Activated CD4-positive, alpha-beta memory T cell treated with anti-CD3 and anti-CD28 coated beads for 36 hours (primary cell): ENCODE data around the gene OR51B5. TPM values are rescaled to one million over a fixed set of nuclear protein-coding genes. Genes with fewer than 3 reads are reported as not detected.
"Not testable (repeated sequence)": the region's sequence is repeated elsewhere in the genome, so short reads cannot be mapped to it uniquely, and the experiment has no call there.

ENCODE experiments used
- CTCF ChIA-PET: fragments of 350-600 bp; sonication (Branson Sonifier 250); formaldehyde crosslinking; loops from one replicate; lab custom pipeline; 2021; ENCODE audit warnings: antibody characterized with exemption, inconsistent platforms; lab: Charles Lee
- POLR2A ChIA-PET: fragments of 350-600 bp; sonication (Branson Sonifier 250); formaldehyde crosslinking; loops from one replicate; lab custom pipeline; 2021; ENCODE audit warnings: antibody characterized with exemption; lab: Charles Lee
- DNase-seq: peaks from one replicate; pipeline ENCODE4 v3.0.0-alpha.2; 2020
- H3K27ac Mint-ChIP-seq: one replicate; pipeline ENCODE4 v1.8.0; 2021; ENCODE audit warnings: mixed read lengths
- H3K27me3 Mint-ChIP-seq: one replicate; pipeline ENCODE4 v1.8.0; 2021; ENCODE audit warnings: mixed read lengths
- H3K36me3 Mint-ChIP-seq: one replicate; pipeline ENCODE4 v1.8.0; 2021; ENCODE audit warnings: mixed read lengths
- H3K4me1 Mint-ChIP-seq: one replicate; pipeline ENCODE4 v1.8.0; 2021; ENCODE audit warnings: low read depth, mixed read lengths
- H3K4me3 Mint-ChIP-seq: one replicate; pipeline ENCODE4 v1.8.0; 2021; ENCODE audit warnings: mild to moderate bottlenecking, mixed read lengths
- H3K9me3 Mint-ChIP-seq: one replicate; pipeline ENCODE4 v1.8.0; 2021; ENCODE audit warnings: mixed read lengths
- intact Hi-C: fragments of 100-400 bp; cut with micrococcal nuclease; formaldehyde crosslinking; loops from one replicate; pipeline ENCODE4 v1.15.1; 2023
- total RNA-seq, 2 experiments: library from RNA; stranded (reverse); gene quantifications; one replicate each; pipeline ENCODE4 v1.2.3, GENCODE V29; 2021

Gene OR51B5
- total RNA-seq, 2 experiments from 2014 or later: not detected

GRCh38 chr11:5317292-5317691 lies 26.0 kb downstream of the OR51B5 start:
- no peaks in the 10 kb centered on the region for H3K4me1 Mint-ChIP-seq
- H3K9me3 Mint-ChIP-seq: peaks cover 3% of the 10 kb centered on the region
- no peak for DNase-seq
- intact Hi-C loops: no loop called here
- POLR2A ChIA-PET: no interaction called here
- no peak overlapping the region for H3K4me3 Mint-ChIP-seq
- no peaks in the 10 kb centered on the region for H3K36me3 Mint-ChIP-seq
- H3K27ac Mint-ChIP-seq: no peak overlapping the region
- CTCF ChIA-PET: no interaction called here
- H3K27me3 Mint-ChIP-seq: no peaks in the 10 kb centered on the region

GRCh38 chr11:5313326-5314023 lies 29.8 kb downstream of the OR51B5 start:
- CTCF ChIA-PET, H3K27ac Mint-ChIP-seq, H3K9me3 Mint-ChIP-seq, POLR2A ChIA-PET, H3K4me1 Mint-ChIP-seq, intact Hi-C loops, H3K4me3 Mint-ChIP-seq, DNase-seq, H3K36me3 Mint-ChIP-seq, H3K27me3 Mint-ChIP-seq: not testable (repeated sequence)

GRCh38 chr11:5310423-5310822 lies 32.9 kb downstream of the OR51B5 start:
- H3K36me3 Mint-ChIP-seq: no peaks in the 10 kb centered on the region
- ChIA-PET CTCF (no interaction called here), POLR2A (no interaction called here)
- DNase-seq: no peak
- no peak overlapping the region for H3K27ac Mint-ChIP-seq
- H3K9me3 Mint-ChIP-seq: no peaks in the 10 kb centered on the region
- H3K4me1 Mint-ChIP-seq: no peaks in the 10 kb centered on the region
- no peak overlapping the region for H3K4me3 Mint-ChIP-seq
- H3K27me3 Mint-ChIP-seq: no peaks in the 10 kb centered on the region
- intact Hi-C loops: no loop called here

GRCh38 chr11:5307256-5308019 lies 35.9 kb downstream of the OR51B5 start:
- Mint-ChIP-seq H3K9me3 (no peaks in the 10 kb centered on the region), H3K36me3 (no peaks in the 10 kb centered on the region), H3K4me3 (no peak overlapping the region), H3K27me3 (no peaks in the 10 kb centered on the region), H3K4me1 (no peaks in the 10 kb centered on the region), H3K27ac (no peak overlapping the region)
- ChIA-PET POLR2A (no interaction called here), CTCF (no interaction called here)
- intact Hi-C loops: no loop called here
- DNase-seq: no peak

GRCh38 chr11:5304046-5304445 lies 39.3 kb downstream of the OR51B5 start:
- H3K4me3 Mint-ChIP-seq: no peak overlapping the region

GRCh38 chr11:5303626-5304025 lies 39.7 kb downstream of the OR51B5 start:
- DNase-seq: no peak
- no peak overlapping the region for H3K27ac Mint-ChIP-seq
- H3K4me1 Mint-ChIP-seq: no peaks in the 10 kb centered on the region
- ChIA-PET CTCF (no interaction called here), POLR2A (no interaction called here)
- H3K27me3 Mint-ChIP-seq: no peaks in the 10 kb centered on the region
- no peaks in the 10 kb centered on the region for H3K36me3 Mint-ChIP-seq
- H3K9me3 Mint-ChIP-seq: no peaks in the 10 kb centered on the region
- intact Hi-C loops: no loop called here
- H3K4me3 Mint-ChIP-seq: no peak overlapping the region

More at GRCh38 chr11:5304046-5304445, 39.3 kb downstream of the OR51B5 start:
- Mint-ChIP-seq H3K36me3 (no peaks in the 10 kb centered on the region), H3K9me3 (no peaks in the 10 kb centered on the region), H3K27ac (no peak overlapping the region), H3K27me3 (no peaks in the 10 kb centered on the region), H3K4me1 (no peaks in the 10 kb centered on the region)
- intact Hi-C loops: no loop called here
- POLR2A ChIA-PET: no interaction called here
- CTCF ChIA-PET: no interaction called here
- DNase-seq: no peak

GRCh38 chr11:5301846-5302245 lies 41.5 kb downstream of the OR51B5 start, which contains the start of gene OR51B4:
OR51B4 (minus strand) TSS chr11:5301946; CDS start chr11:5301946, 0 bp downstream.
- POLR2A ChIA-PET: no interaction called here
- no peak for DNase-seq
- CTCF ChIA-PET: no interaction called here
- intact Hi-C loops: no loop called here
- Mint-ChIP-seq H3K36me3 (no peaks in the 10 kb centered on the region), H3K4me1 (no peaks in the 10 kb centered on the region), H3K4me3 (no peak within 1 kb of the TSS), H3K9me3 (no peaks in the 10 kb centered on the region), H3K27ac (no peak within 1 kb of the TSS), H3K27me3 (no peaks in the 10 kb centered on the region)

GRCh38 chr11:5300251-5300650 lies 43.1 kb downstream of the OR51B5 start:
- Mint-ChIP-seq H3K9me3 (no peaks in the 10 kb centered on the region), H3K4me1 (no peaks in the 10 kb centered on the region), H3K27me3 (no peaks in the 10 kb centered on the region), H3K36me3 (no peaks in the 10 kb centered on the region), H3K4me3 (no peak overlapping the region), H3K27ac (no peak overlapping the region)
- DNase-seq: no peak
- ChIA-PET CTCF (interaction anchor here (1.1 kb wide), 1 partner anchor 33 kb away, joined by 3 read pairs; no protein-coding TSS in a partner anchor), POLR2A (no interaction called here)
- intact Hi-C loops: no loop called here

- Mint-ChIP-seq H3K9me3 (no peaks in the 10 kb centered on the region), H3K4me3 (no peak overlapping the region), H3K4me1 (no peaks in the 10 kb centered on the region), H3K36me3 (no peaks in the 10 kb centered on the region), H3K27ac (no peak overlapping the region), H3K27me3 (no peaks in the 10 kb centered on the region)
- DNase-seq: no peak
- intact Hi-C loops: no loop called here
- CTCF ChIA-PET: interaction anchor here (1.3 kb wide), 1 partner anchor 10 kb away, joined by 3 read pairs; no protein-coding TSS in a partner anchor
- POLR2A ChIA-PET: no interaction called here
Measured at GRCh38 chr11:5298451-5298850, 44.9 kb downstream of the OR51B5 start.

- no peak overlapping the region for H3K27ac Mint-ChIP-seq
- H3K9me3 Mint-ChIP-seq: no peaks in the 10 kb centered on the region
- H3K4me3 Mint-ChIP-seq: no peak overlapping the region
- H3K27me3 Mint-ChIP-seq: no peaks in the 10 kb centered on the region
- ChIA-PET POLR2A (no interaction called here), CTCF (interaction anchor here (1.3 kb wide), 1 partner anchor 9 kb away, joined by 3 read pairs; no protein-coding TSS in a partner anchor)
- H3K4me1 Mint-ChIP-seq: no peaks in the 10 kb centered on the region
- DNase-seq: no peak
- intact Hi-C loops: no loop called here
- H3K36me3 Mint-ChIP-seq: no peaks in the 10 kb centered on the region
Measured at GRCh38 chr11:5297721-5298323, 45.5 kb downstream of the OR51B5 start.

GRCh38 chr11:5294342-5294995 lies 48.9 kb downstream of the OR51B5 start:
- DNase-seq, POLR2A ChIA-PET, H3K4me1 Mint-ChIP-seq, H3K36me3 Mint-ChIP-seq, CTCF ChIA-PET, H3K27ac Mint-ChIP-seq, intact Hi-C loops, H3K4me3 Mint-ChIP-seq, H3K27me3 Mint-ChIP-seq, H3K9me3 Mint-ChIP-seq: not testable (repeated sequence)

GRCh38 chr11:5293028-5293427 lies 50.3 kb downstream of the OR51B5 start:
- Mint-ChIP-seq H3K27ac (no peak overlapping the region), H3K27me3 (peaks cover 2% of the 10 kb centered on the region), H3K36me3 (no peaks in the 10 kb centered on the region), H3K4me3 (no peak overlapping the region), H3K4me1 (no peaks in the 10 kb centered on the region), H3K9me3 (no peaks in the 10 kb centered on the region)
- intact Hi-C loops: no loop called here
- ChIA-PET POLR2A (no interaction called here), CTCF (no interaction called here)
- no peak for DNase-seq
